GM21723 (cell line): ENCODE data around the gene ALCAM.

Experiments
- ATAC-seq: cut with Tn5 transposase; IDR thresholded peaks from one replicate; pipeline ENCODE4 v1.9.1; 2021; ENCODE audit warnings: mild to moderate bottlenecking, moderate library complexity; ENCODE audit not compliant: unreplicated experiment

The ALCAM gene

DNA sequence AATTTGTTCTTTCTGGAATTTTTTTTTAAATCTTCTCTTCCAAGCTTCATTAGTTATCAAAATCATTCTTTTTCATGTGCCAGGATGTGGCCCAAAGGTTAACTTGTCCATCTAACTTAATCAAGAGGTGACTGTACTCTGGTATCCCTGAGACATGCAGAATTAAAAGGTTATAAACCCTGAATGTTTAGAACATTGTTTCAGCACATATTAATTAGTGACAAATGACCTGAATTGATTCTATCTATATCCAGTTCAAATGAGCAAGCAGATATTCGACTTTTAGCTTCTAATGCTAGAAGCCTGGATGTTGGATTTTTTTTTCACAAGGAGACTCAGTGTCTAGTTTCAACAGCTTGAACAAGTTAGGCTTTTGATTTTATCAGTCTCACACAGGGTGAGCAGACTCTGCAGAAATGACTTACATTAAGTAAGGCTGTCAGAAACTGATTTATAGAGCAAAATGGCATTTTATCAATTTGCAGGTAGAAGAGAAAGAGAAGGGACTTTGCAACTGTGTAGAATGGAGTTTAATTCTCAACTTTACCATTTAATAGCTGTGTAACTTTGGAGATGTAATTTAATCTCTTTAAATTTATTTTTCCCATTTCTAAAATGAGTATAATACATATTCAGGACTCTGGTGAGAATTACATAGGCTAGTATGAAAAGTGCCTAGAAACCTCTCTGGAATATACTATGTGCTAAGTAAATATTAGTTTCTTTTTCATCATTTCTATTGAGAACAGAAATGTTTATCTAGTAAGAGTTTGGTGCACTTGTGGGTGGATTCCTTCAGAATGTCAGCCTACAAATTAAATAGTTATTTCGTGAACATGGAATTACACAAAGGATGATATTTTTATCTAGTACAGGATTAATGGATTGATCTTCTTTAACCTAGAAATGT is 100.0 kb downstream of the ALCAM start:
- no peak for ATAC-seq

GRCh38 chr3:105470851-105471250 is 104.1 kb downstream of the ALCAM start:
- ATAC-seq, result no peak

DNA sequence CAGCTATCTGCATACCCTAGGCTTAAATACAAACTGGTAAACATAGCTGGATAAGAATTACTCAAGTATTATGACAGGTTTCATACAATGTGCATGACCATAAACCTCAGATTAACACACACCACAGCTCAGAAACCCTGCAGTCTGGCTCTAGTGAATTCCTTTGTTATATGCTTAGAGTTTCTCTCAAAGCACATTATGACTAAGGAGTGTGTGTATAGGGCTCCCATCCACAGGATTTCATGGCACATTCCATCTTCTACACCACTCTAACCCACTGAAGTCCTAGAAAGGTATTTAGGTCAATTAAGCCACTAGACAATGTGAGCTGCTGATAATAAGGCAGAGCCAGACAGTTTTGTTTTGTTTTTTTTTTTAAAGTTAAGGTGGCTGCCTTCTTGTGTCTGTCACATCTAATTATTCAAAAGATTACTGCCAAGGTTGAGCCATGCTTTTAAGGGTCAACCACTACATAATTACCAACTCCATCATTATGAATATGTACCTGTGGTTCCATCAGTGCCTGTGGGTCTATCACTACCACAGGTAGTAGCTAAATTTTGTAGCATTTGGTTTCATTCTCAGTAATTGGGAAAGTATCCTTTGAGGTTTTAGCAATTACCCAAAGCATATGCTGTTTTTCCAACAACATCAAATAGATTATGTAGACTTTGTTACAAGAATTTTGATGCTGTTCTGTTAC is 107.0 kb downstream of the ALCAM start:
- ATAC-seq, result no peak

- ATAC-seq, result no peak
Observed at GRCh38 chr3:105480768-105481167, 114.1 kb downstream of the ALCAM start.

- no peak for ATAC-seq
Observed at GRCh38 chr3:105483476-105483875, 116.8 kb downstream of the ALCAM start.

GRCh38 chr3:105490045-105490444 is 123.3 kb downstream of the ALCAM start:
- no peak for ATAC-seq

DNA sequence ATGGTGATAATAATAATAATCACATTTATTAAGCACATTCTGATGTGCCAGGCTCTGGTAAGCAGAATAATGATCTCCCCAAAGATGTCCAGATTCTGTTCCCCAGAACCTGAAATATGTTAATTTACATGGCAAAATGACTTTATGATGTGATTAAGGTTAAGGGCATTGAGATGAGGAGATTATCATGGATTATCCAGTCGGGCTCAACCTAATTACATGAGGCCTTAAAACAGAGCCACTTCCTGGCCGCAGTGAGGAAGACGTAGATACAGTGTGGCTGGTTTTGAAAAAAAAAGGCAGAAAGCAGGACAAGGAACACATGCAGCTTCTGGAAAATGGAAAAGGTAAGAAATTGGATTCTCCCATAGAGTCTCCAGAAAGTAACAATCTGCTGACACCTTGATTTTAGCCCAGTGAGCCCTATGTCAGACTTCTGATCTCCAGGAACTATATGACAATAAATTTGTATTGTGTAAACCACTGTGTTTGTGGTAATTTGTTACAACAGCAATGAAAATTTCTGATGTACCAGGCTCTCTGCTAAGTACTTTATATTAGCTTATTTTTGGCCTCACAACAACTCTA is 126.7 kb downstream of the ALCAM start:
- no peak for ATAC-seq

GRCh38 chr3:105495021-105495420 is 128.3 kb downstream of the ALCAM start:
- ATAC-seq, result no peak

DNA sequence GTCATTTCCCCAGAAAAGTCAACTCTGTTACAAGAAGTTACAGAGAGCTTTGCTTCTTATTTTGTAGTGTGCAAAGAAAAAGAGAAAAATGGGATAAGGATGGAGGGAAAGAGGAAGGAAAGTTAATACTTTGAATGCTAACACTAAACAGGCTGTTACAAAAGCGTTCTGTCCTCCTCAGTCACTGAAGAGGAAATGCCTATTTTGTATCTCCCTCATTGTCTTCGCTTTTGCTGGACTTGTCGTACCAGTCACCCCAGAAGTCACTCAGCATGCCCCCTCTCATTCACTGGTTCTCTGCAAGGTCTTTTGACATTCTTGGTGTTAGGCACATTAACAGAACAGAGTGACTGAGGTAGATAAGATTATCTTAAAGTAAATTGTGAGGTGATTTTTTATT is 129.6 kb downstream of the ALCAM start:
- no peak for ATAC-seq

GRCh38 chr3:105497386-105497785 is 130.7 kb downstream of the ALCAM start:
- no peak for ATAC-seq

DNA sequence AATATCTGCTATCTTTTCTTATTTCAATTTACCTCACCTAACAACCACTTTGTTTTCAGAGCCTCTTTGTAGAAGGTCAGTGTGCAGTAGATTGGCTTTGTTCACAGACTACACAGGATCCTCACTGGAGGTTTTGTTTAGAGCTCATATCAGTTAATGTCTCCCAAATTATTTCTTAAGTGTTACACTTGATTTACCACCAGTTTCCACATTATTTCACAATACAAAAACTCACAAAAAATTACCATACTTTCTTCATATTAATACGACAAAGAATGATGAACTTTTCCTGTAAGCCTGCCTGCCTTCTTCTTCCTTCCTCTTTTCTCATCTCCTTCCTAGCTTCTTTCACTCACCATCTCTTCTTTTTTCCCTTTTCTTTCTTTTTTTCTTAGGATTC is 133.3 kb downstream of the ALCAM start:
- ATAC-seq, result no peak

GRCh38 chr3:105502333-105502732 is 135.6 kb downstream of the ALCAM start:
- ATAC-seq, result no peak

DNA sequence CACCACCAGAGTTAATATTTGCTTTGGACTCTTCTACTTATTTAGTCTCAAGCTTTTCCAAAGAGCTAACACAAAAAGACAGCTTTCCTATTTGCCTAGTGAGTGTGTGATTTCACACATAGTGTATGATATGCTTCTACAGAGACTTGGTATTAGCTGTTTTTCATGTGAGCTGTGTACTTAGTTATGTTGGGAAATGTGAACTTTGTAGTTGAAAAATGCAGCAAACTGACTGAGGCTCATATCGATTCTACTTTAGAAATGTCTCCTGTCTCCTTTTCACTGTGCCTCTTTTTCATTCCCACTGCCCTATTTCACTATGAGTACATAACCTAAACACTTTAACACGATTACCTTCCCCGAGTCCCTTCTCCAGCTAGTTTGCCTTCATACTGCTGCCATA is 136.5 kb downstream of the ALCAM start:
- ATAC-seq, result no peak

DNA sequence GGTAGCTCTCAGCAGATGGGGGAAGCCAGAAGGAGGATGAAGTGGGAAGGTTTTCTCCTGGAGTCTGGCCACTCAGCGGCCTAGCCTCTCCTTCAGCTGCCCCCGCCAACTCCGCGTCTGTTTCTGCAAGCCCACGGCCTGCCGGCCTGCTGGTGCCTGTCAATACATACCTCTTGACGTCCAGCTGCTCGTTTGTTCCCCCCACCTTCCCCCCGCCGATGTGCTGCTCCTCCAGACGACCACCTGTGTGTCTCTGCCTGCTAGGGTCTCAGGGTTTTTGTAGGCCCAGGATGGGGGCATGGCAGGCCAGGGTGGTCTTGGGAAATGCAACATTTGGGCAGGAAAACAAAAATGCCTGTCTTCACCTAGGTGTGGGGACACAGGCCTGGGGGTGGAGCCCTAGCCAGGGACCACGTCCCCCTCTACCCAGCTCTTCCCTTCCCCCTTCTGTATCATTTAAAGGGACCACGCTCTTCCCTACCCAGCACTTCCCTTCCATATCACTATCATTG is 137.8 kb downstream of the ALCAM start:
- no peak for ATAC-seq

DNA sequence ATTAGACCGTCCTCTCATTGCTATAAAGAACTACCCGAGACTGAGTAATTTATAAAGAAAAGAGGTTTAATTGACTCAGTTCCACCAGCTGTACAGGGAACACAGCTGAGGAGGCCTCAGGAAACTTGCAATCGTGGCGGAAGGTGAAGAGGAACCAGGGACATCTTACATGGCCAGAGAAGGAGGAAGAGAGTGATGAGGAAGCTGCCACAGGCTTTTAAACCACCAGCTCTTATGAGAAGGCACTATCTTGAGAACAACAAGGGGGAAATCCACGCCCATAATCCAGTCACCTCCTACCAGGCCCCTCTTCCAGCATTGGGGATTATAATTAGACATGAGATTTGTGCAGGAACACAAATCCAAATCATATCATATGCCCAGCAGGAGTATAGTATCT is 138.5 kb downstream of the ALCAM start:
- no peak for ATAC-seq

GRCh38 chr3:105511031-105511430 is 144.3 kb downstream of the ALCAM start:
- ATAC-seq, result no peak

DNA sequence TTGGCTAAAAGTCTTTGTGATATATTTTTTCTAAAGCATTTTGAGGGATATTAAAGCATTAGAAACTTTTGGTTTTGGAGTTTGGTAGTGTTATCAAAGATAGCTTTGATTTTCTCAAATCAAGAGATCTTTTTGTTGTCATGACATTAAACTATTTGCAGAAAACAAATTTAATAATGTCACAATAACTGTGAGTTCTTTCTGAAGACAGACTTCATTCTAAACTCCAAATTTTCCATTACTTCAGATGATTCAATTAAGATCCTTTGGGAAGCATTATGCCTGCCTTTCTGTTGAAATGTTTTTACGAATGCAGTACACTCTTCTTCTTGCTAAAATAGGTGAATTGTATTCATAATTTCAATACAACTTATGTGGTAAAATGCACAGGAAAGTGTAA is 145.4 kb downstream of the ALCAM start:
- no peak for ATAC-seq

- ATAC-seq, result no peak
Observed at GRCh38 chr3:105513042-105513441, 146.3 kb downstream of the ALCAM start.

DNA sequence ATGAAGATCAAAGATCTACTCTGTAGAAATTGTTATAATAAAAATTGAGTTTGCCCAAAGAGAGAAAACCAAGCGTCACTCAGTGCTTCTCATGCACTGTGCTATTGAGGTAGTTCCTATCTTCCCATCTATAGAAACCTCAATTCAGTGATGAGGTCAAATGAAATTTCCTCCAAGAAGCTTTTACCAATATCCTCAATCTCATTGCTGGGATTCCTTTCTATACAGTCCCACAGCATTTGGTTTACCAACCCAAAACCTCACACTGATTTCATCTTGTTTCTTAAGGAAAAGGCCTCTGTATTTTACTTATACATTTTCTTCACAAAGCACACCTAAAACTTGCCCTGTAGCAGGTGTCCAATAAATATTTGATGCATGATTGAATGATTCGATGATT is 147.2 kb downstream of the ALCAM start:
- ATAC-seq, result no peak

- no peak for ATAC-seq
Observed at GRCh38 chr3:105515372-105515771, 148.7 kb downstream of the ALCAM start.

DNA sequence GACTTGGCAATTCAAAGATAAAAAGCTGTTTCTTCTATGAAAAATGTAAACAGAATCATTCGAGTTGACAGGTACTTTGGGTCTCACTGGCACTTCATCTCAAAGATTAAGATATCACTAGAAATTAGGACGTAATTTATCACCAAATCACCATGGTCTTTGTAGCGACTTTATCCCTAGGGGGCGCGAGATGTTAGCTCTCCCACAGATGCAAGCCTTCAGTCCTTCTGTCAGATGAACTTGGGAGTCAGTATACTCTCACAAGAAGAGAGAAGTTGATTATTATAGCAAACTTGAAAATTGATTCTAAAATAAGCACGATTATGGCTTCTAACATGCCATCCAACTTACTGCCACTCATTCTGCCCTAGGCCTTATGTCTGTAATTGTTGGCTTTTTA is 150.3 kb downstream of the ALCAM start:
- no peak for ATAC-seq

GRCh38 chr3:105518203-105518602 is 151.5 kb downstream of the ALCAM start:
- no peak for ATAC-seq
